Nephron (organoid): ENCODE data around the gene PITX1.

ENCODE experiments used
- H3K27ac Mint-ChIP-seq, 3 experiments: 2 replicates each; pipeline ENCODE4 v1.8.0; 2020; ENCODE audit warnings: mixed read lengths in 3 of 3, mild to moderate bottlenecking in 2 of 3, moderate library complexity in 1 of 3
- H3K27me3 Mint-ChIP-seq: 2 replicates; pipeline ENCODE4 v1.8.0; 2021; ENCODE audit warnings: low read depth, mild to moderate bottlenecking, moderate library complexity, mixed read lengths
- H3K36me3 Mint-ChIP-seq: 2 replicates; pipeline ENCODE4 v1.8.0; 2020; ENCODE audit warnings: low read depth, mixed read lengths
- H3K4me1 Mint-ChIP-seq: 2 replicates; pipeline ENCODE4 v1.8.0; 2020; ENCODE audit warnings: mixed read lengths
- H3K4me3 Mint-ChIP-seq, 3 experiments: 2 replicates each; pipeline ENCODE4 v1.8.0; 2020; ENCODE audit warnings: mild to moderate bottlenecking in 3 of 3, mixed read lengths in 3 of 3, moderate library complexity in 2 of 3
- H3K9me3 Mint-ChIP-seq: 2 replicates; pipeline ENCODE4 v1.8.0; 2020; ENCODE audit warnings: mixed read lengths
- CTCF ChIP-seq, 3 experiments: fragments of 200-600 bp; sonication (generic); IDR thresholded peaks; one replicate each; pipeline ENCODE4 v1.5.0; 2021; ENCODE audit warnings: antibody characterized with exemption in 3 of 3; ENCODE audit not compliant: unreplicated experiment in 3 of 3

The PITX1 gene

GRCh38 chr5:135076051-135076491 is 42.0 kb upstream of the PITX1 start:
- TF ChIP-seq CTCF (IDR thresholded peaks at IDR 0.05; ENCODE audit: unreplicated experiment in 3 of 3), result no peak
- Mint-ChIP-seq H3K9me3 (peaks cover 7% of the 10 kb centered on the region), H3K27ac (no peak overlapping the region), H3K36me3 (no peaks in the 10 kb centered on the region), H3K4me1 (peaks cover 7% of the 10 kb centered on the region), H3K4me3 (no peak overlapping the region), H3K27me3 (peaks cover 52% of the 10 kb centered on the region)

- peaks cover 7% of the 10 kb centered on the region for H3K4me1 Mint-ChIP-seq
- H3K9me3 Mint-ChIP-seq, result peaks cover 3% of the 10 kb centered on the region
- H3K27ac Mint-ChIP-seq, result no peak overlapping the region
- TF ChIP-seq CTCF (IDR thresholded peaks at IDR 0.05; ENCODE audit: unreplicated experiment in 3 of 3), result no peak
- H3K27me3 Mint-ChIP-seq, result peaks cover 48% of the 10 kb centered on the region
- H3K4me3 Mint-ChIP-seq, result no peak overlapping the region
- H3K36me3 Mint-ChIP-seq, result no peaks in the 10 kb centered on the region
These were observed 41.6 kb upstream of the PITX1 start for GRCh38 chr5:135075621-135076020.

- Mint-ChIP-seq H3K4me1 (peaks cover 7% of the 10 kb centered on the region), H3K36me3 (no peaks in the 10 kb centered on the region), H3K27ac (no peak overlapping the region), H3K9me3 (no peaks in the 10 kb centered on the region), H3K27me3 (peaks cover 57% of the 10 kb centered on the region), H3K4me3 (no peak overlapping the region)
- no peak for TF ChIP-seq CTCF (IDR thresholded peaks at IDR 0.05; ENCODE audit: unreplicated experiment in 3 of 3)
These were observed 39.8 kb upstream of the PITX1 start for GRCh38 chr5:135073761-135074345.

DNA sequence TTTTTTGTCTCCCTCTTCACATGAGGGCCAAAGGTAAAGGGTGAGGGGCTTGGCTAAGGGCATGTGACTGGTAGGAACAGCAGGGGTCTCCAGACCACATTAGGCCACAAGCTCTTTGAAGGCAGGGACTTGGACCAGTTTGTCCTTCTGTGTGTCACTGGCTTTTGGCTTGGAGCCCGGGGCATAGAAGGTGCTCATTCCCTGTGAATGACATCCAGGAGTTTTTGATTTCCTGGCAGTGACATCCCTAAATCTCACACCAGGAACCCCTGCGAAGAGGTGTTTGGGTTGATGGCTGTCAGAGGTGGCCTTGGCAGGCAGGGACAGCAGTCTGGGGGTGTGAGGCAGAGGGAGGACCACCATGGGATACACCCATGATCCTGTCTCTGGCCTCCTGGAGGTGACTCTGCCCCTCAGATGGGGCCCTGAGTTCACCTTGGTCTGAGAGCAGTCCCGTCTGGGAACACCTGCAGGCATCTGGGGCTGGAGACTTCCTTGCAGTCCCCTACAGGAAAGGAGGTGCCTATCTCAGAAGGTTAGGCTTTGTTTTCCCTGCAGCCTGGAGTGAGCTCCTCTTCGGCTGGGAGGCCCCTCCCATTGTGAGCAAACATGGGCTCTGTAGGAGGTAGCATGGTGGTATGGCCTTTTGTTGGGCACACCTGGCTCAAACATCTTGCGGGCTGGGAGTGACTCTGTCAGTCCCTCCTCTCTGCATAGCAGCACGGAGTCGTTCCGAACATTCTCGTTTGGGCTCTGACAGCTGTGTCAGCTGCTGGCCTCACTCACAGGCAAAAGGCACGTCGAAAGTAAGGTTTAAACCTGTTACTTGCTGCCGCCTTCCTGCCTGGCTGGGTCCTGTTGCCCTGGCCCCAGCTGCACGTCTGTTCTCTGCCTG is 38.6 kb upstream of the PITX1 start:
- no peak overlapping the region for H3K27ac Mint-ChIP-seq
- H3K4me1 Mint-ChIP-seq, result peaks cover 7% of the 10 kb centered on the region
- H3K27me3 Mint-ChIP-seq, result peaks cover 59% of the 10 kb centered on the region
- H3K36me3 Mint-ChIP-seq, result no peaks in the 10 kb centered on the region
- no peaks in the 10 kb centered on the region for H3K9me3 Mint-ChIP-seq
- H3K4me3 Mint-ChIP-seq, result no peak overlapping the region
- no peak for TF ChIP-seq CTCF (IDR thresholded peaks at IDR 0.05; ENCODE audit: unreplicated experiment in 3 of 3)

DNA sequence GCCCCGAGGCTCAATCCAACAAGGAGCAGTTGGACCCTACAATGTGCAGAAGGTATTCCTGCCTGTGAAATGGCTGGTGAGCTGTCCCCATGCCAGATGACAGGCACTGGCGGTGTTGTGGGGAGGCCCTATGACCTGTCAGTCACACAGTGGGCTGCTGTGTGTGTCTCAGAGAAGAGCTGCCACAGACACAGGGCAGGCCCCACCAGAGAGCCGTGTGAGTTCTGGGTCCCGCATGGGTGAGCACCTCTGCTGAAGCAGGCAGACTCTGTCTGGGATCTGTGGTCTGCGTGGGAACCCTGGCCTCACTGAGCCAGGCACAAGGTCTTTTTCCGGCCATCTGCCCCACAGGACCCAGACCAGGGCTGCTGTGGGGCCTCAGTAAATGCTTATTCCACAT is 37.3 kb upstream of the PITX1 start:
- Mint-ChIP-seq H3K27me3 (peaks cover 66% of the 10 kb centered on the region), H3K27ac (no peak overlapping the region), H3K4me1 (peaks cover 7% of the 10 kb centered on the region), H3K36me3 (no peaks in the 10 kb centered on the region), H3K4me3 (no peak overlapping the region), H3K9me3 (no peaks in the 10 kb centered on the region)
- no peak for TF ChIP-seq CTCF (IDR thresholded peaks at IDR 0.05; ENCODE audit: unreplicated experiment in 3 of 3)
